Measurements from ENCODE around the gene ATP8B4.

DNA sequence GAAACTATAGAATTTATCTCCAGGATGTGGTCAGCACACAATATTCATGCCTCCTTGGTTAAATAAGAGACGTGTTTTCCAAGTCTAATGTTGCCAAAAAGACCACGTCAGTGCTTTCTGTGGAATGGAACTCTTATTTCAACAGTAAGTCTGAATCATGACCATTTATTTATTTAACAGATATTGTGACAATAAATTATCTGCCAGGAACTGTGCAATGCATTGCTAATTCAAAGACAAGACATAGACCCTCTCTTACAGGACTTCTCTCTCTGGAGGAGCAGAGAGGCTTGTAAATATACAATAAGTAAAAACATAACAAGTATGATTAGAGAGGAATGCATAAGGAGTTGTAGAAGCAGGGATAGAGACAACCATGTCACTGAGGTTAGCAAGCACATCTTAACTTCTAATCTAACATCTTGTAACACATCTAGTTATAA, 270.7 kb downstream of the ATP8B4 start:
- TF ChIP-seq, protein P1, sequence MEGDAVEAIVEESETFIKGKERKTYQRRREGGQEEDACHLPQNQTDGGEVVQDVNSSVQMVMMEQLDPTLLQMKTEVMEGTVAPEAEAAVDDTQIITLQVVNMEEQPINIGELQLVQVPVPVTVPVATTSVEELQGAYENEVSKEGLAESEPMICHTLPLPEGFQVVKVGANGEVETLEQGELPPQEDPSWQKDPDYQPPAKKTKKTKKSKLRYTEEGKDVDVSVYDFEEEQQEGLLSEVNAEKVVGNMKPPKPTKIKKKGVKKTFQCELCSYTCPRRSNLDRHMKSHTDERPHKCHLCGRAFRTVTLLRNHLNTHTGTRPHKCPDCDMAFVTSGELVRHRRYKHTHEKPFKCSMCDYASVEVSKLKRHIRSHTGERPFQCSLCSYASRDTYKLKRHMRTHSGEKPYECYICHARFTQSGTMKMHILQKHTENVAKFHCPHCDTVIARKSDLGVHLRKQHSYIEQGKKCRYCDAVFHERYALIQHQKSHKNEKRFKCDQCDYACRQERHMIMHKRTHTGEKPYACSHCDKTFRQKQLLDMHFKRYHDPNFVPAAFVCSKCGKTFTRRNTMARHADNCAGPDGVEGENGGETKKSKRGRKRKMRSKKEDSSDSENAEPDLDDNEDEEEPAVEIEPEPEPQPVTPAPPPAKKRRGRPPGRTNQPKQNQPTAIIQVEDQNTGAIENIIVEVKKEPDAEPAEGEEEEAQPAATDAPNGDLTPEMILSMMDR (IDR thresholded peaks at IDR 0.05) = no peak
- TF ChIP-seq POLR2A (IDR thresholded peaks at IDR 0.05) (no peak), POLR2AphosphoS5 (IDR thresholded peaks at IDR 0.05; ENCODE audit: insufficient read depth in 1 of 2, low read depth in 1 of 2) (no peak)
